Bronchial smooth muscle cell (primary cell): ENCODE results near the gene NPPC. TPM values are rescaled to one million over a fixed set of nuclear protein-coding genes. Genes with fewer than 3 reads are reported as not detected.

ENCODE experiments used
- total RNA-seq: library from RNA; depleted of rRNA; stranded (reverse); fragments of >200 nt; gene quantifications from 2 replicates; pipeline ENCODE4 v1.2.1, GENCODE V29; 2014

NPPC gene
- 0.16 TPM in 1 of 2 replicates, not detected in the other for total RNA-seq

DNA sequence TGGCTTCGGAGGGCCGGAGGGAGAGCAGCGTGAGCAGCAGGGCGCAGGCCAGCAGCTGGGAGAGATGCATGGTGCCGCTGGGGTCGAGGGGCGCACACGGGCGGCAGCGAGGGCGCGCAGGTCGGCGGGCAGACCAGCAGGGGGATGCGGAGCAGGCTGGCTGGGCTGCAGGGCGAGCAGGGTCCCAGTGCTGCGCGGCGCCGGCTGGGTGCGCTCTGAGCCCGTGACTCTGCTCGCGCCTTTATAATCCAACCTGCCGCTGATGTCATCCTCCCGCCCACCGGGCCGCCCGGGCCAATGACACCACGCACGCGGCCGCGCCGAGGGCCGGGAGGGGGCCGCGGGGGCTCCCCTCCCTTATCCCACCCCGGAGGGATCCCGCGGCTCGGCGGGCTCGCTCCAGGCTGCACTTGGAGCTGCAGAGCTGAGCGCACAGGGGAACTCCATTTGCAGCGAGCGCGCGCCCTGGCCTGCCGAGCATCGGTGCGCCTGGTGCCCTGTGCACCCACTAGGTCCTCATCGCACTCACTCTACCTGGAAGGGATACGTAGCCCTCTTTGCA is at the start of gene NPPC:
TSS of gene NPPC (minus strand) at position 217 of the 562 bp plus-strand sequence. CDS start at position 70, 147 bp downstream.

DNA sequence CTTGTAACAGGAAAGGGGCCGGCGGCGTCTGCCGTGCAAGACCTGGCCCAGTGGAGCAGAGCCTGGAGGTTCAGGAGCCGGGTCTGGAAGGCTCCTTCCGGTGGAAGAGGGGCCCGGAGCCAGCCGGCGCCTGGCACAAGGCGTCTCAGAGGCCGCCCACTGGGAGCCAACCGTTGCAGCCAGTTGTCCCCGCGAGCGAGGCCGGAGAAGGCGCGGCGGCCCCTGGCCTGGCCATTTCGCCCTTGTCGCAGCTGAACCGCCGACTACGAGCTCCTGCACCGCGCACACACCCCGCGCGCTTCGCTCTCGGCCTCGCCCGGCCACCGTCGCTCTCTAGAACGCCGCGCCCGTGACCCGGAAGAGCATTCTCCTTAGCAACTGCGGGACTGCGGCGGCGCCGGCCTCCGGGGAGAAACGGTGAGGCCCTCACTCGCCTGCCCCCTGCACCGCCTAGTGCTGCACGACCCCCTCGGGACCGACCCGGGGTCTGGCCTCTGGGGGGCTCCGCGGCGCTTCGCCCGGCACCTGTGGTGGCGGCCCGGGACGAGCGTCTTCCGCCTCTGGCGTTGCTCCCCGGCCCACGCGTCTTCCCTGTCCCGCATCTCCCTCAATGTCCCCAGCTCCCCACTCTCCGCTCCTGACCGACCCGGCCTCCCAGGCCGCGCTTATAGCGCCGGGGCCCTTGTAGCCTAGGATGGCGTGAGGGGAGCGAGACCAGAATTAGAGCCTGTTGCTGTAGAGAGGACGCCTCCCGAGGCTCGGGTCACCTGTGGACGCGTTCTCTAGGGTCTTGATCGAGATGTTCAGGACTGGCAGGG is 35.4 kb upstream of the NPPC start, which contains the start of gene DIS3L2:
TSS of gene DIS3L2 (plus strand) at position 365 of the 818 bp plus-strand sequence. CDS start 53,215 bp downstream, outside the sequence.

Other genes with a start within 250 kb of the NPPC start
- gene PTMA, start 217.9 kb downstream of the NPPC start, total RNA-seq: 630 and 1,282 TPM in 2 replicates
- 8.2 and 9.3 TPM in 2 replicates for gene PDE6D, start 145.1 kb downstream of the NPPC start, total RNA-seq
- gene COPS7B, start 140.0 kb downstream of the NPPC start, total RNA-seq: 14.0 and 16.9 TPM in 2 replicates
- 13.3 and 14.2 TPM in 2 replicates for gene DIS3L2, start 35.3 kb upstream of the NPPC start, total RNA-seq